Bronchus fibroblast of lung (primary cell): ENCODE measurements around the gene PMS1. TPM values are rescaled to one million over a fixed set of nuclear protein-coding genes. Genes with fewer than 3 reads are reported as not detected.

Experiments used
- total RNA-seq: library from RNA; depleted of rRNA; stranded (reverse); fragments of >200 nt; gene quantifications from 2 replicates; pipeline ENCODE4 v1.2.3, GENCODE V29; 2015

The PMS1 gene
- 11.6 and 16.0 TPM in 2 replicates for total RNA-seq

GRCh38 chr2:189783927-189784867, at the start of gene PMS1, which contains the start of gene ORMDL1:
PMS1 (plus strand) TSS chr2:189784450; CDS start chr2:189791810, 7,360 bp downstream.
ORMDL1 (minus strand) TSS chr2:189784339; CDS start chr2:189782595, 1,744 bp downstream.

GRCh38 chr2:189762551-189763298, 21.5 kb upstream of the PMS1 start, which contains the start of gene OSGEPL1:
OSGEPL1 (minus strand) TSS chr2:189762792; CDS start chr2:189761640, 1,152 bp downstream.

Other genes with a start within 250 kb of the PMS1 start
- gene SLC40A1, start 203.7 kb upstream of the PMS1 start, total RNA-seq = 1.7 and 2.1 TPM in 2 replicates
- 31.4 and 40.9 TPM in 2 replicates for gene ASNSD1, start 123.0 kb upstream of the PMS1 start, total RNA-seq
- gene ANKAR, start 109.8 kb upstream of the PMS1 start, total RNA-seq = 0.67 and 1.3 TPM in 2 replicates
- gene OSGEPL1, start 21.7 kb upstream of the PMS1 start, total RNA-seq = 10.0 and 12.4 TPM in 2 replicates
- 36.3 and 40.9 TPM in 2 replicates for gene ORMDL1, start 111 bp upstream of the PMS1 start, total RNA-seq